B cell (primary cell): Measurements from ENCODE around the gene DYRK3.

Experiments
- CTCF ChIP-seq: fragments of 200-600 bp; IDR thresholded peaks from one replicate; pipeline ENCODE4 v1.8.0; 2022; ENCODE audit warnings: antibody characterized with exemption, mild to moderate bottlenecking
- EZH2 ChIP-seq: IDR thresholded peaks from 2 replicates; pipeline ENCODE4 v1.6.1; 2012; ENCODE audit warnings: borderline replicate concordance, low read depth, mild to moderate bottlenecking, moderate library complexity, low read length; ENCODE audit not compliant: insufficient read depth, poor library complexity, severe bottlenecking

GRCh38 chr1:206685769-206686477 lies 50.6 kb downstream of the DYRK3 start:
- TF ChIP-seq CTCF (no peak), EZH2 (no peak)
